ENCODE data around the gene SIM1.

The SIM1 gene

GRCh38 chr6:100455230-100456124 lies 9.2 kb downstream of the SIM1 start:
- no peak for DNase-seq

GRCh38 chr6:100454551-100455229 lies 10.0 kb downstream of the SIM1 start:
- no peak for DNase-seq

- DNase-seq = no peak
These were observed 10.8 kb downstream of the SIM1 start for GRCh38 chr6:100453701-100454521.

GRCh38 chr6:100452998-100453397 lies 11.7 kb downstream of the SIM1 start:
- no peak for DNase-seq

GRCh38 chr6:100451577-100451976 lies 13.1 kb downstream of the SIM1 start:
- no peak for DNase-seq

GRCh38 chr6:100449239-100449691 lies 15.5 kb downstream of the SIM1 start:
- DNase-seq = no peak

GRCh38 chr6:100447900-100448748 lies 16.6 kb downstream of the SIM1 start:
- DNase-seq = no peak

- DNase-seq = no peak
These were observed 17.4 kb downstream of the SIM1 start for GRCh38 chr6:100447081-100447899.

GRCh38 chr6:100446115-100447080 lies 18.3 kb downstream of the SIM1 start:
- no peak for DNase-seq

GRCh38 chr6:100445512-100445911 lies 19.2 kb downstream of the SIM1 start:
- no peak for DNase-seq

GRCh38 chr6:100440935-100441334 lies 23.8 kb downstream of the SIM1 start:
- DNase-seq = peak in 1 of 2 experiments; percentile 55

- no peak for DNase-seq
These were observed 29.4 kb downstream of the SIM1 start for GRCh38 chr6:100435299-100435698.

GRCh38 chr6:100433726-100434435 lies 30.8 kb downstream of the SIM1 start:
- DNase-seq = no peak

- no peak for DNase-seq
These were observed 32.6 kb downstream of the SIM1 start for GRCh38 chr6:100432136-100432535.

- no peak for DNase-seq
These were observed 33.8 kb downstream of the SIM1 start for GRCh38 chr6:100430962-100431361.

GRCh38 chr6:100427452-100427851 lies 37.3 kb downstream of the SIM1 start:
- no peak for DNase-seq

GRCh38 chr6:100426744-100427338 lies 37.9 kb downstream of the SIM1 start:
- no peak for DNase-seq

GRCh38 chr6:100426241-100426640 lies 38.5 kb downstream of the SIM1 start:
- no peak for DNase-seq

GRCh38 chr6:100420711-100421110 lies 44.0 kb downstream of the SIM1 start:
- DNase-seq = no peak

Data from NCI-H526 (cell line).